Stimulated activated CD4-positive, alpha-beta T cell treated with anti-CD3 and anti-CD28 coated beads, Interleukin-15, amount 100 ng/mL, for 1 hour (primary cell): ENCODE data around the gene MUC20.

ENCODE experiments used
- DNase-seq, 2 donors: peaks; one replicate each; pipeline ENCODE4 v3.0.0-alpha.2; 2020; ENCODE audit warnings: low read depth in 1 of 2, low spot score in 1 of 2

Gene MUC20

GRCh38 chr3:195754141-195754540, 33.4 kb downstream of the MUC20 start:
- DNase-seq = no peak

- no peak for DNase-seq
Measured at GRCh38 chr3:195754906-195755305, 34.1 kb downstream of the MUC20 start.

DNA sequence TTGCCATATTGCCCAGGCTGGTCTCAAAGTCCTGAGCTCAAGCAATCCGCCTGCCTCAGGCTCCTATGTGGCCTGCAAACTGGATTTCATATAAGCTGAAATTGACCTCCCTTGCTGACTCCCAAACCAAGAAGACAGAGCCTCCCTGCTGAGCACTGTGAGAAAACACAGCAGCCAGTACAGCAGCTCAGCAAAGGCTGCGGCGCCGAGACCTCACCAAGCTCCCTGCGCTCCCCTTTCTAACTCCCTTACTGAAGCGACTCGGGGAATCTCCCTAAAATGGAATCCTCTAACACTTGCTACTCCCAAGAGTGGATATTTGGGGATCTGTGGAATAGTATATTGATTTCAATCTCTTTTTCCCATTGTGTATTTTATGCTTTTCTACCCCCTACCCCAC, 34.6 kb downstream of the MUC20 start:
- DNase-seq = no peak

DNA sequence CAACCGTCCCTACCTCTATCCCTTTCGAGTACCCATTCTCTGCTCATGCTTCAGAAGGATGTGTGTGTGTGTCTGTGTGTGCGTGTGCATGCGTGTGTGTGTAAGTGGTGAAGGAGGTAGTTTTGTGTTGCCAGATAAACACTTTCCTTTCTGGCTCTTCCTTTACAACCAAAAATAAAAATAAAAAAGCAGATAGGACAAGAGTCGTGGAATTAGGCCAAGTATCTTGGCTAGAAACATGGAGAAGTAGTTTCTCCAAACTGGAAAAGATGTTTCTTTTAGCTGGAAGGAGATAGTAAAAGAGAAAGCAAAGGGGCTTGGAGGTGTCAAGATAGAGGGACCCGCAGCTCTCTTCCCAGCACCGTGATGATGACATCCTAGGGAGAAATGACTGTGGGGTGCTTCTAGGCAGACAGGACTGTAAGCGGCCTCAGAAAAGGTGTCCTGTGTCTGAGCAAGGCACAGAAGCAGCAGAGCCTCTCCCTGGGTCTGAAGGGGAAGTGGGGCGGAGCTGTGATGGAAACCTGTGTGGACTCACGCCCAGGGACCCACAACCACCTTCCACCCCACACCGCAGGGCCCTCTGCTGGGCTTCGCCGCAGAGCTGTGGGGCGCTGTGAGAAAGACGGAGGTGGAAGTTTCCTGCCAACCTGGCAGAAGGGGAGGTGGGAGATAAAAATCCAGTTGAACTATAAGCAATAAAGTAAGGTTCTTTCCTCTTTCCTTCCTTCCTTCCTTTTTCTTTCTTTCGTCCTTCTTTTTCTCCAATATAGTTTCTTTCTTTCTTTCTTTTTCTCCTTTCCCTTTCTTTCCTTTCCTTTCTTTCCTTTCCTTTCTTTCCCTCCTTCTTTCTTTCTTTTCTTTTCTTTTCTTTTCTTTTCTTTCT, 35.3 kb downstream of the MUC20 start:
- no peak for DNase-seq

DNA sequence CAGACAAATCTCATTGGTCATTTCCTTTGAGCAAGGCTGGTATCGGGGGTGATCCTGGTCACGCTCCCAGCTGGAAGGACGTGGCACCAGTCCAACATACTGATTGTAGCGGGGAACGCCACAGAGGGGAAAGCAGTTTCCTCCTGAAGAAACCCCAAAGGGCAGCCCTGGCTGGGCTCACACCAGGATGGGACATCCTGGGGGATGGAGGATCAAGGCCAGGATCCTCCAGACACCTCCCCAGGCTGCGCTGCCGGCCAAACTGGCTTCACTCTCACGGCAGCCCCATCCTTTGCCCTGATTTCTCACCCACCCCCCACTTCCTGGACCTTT, 36.6 kb downstream of the MUC20 start:
- no peak for DNase-seq

- no peak for DNase-seq
Measured at GRCh38 chr3:195757827-195758226, 37.0 kb downstream of the MUC20 start.

DNA sequence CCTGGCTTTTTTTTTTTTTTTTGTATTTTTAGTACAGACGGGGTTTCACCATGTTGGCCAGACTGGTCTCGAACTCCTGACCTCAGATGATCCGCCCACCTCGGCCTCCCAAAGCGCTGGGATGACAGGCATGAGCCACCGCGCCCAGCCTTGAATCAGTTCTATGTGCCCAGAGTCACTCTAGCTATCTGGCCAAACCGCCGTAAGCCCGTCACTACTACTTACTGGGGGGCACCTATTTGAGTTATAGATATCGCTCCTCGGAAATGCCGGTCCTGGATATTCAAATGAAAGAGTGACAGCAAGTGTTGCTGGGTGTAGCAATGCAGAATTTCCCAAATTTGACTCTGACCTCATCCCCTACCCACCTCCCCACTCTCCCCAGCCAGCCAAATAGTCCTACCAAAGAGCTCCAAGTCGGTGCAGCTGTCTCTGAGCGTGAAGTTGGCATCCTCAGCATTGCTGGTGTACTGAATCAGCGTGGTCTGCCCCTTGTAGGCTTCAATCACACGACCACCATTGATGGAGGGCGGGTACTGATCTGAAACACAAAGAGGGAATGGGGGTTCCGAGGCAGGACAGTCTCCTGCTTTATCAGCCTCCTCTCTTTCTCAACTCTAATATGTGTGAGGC, 38.1 kb downstream of the MUC20 start:
- DNase-seq = no peak

DNA sequence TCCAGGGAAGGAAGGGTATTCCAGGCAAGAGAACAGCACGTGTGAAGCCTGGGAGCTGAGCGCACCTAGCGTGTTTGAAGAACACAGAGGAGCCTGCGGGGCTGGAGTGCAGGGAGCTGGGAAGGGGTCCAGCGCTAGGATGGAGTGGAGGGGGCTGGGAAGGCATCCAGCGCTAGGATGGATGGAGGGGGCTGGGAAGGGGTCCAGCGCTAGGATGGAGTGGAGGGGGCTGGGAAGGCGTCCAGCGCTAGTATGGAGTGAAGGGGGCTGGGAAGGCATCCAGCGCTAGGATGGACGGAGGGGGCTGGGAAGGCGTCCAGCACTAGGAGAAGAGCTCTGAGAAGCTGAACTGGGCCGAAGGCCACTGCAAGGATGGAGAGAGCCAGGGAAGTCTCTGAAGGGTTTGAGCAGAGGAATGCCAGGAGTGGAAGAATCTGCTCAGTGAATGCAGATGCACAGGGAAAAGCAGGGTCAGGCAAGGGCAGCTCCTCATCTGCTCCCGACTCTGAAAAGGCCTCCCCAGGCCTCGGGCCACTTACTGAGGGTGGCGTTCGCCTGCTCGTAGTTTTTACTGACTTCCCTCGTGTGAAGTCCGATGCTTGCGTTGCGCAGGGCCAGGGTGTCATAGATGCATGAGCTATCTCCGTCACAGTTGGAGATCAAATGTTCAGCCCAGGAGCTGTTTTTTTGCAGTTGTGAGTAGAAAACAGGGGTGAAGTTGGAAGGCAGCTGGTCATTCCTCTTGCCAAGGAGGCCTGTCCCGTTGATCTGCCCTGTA, 39.8 kb downstream of the MUC20 start:
- DNase-seq = no peak

GRCh38 chr3:195761123-195761566, 40.4 kb downstream of the MUC20 start:
- no peak for DNase-seq

GRCh38 chr3:195761567-195762248, 40.9 kb downstream of the MUC20 start:
- no peak for DNase-seq

DNA sequence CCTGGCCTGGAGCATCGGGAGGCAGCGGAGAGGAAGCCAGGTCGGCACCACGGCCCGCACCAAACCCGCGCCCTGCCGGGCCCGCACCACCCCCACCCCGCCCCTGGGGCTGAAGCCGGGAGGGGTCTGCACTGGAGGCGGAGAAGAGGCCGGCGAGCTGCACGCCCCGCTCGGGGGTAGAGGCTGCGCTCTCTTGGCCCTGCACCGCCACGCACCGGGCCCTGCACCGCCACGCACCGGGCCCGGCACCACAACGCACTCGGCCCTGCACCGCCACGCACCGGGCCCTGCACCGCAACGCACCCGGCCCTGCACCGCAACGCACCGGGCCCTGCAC, 41.4 kb downstream of the MUC20 start:
- no peak for DNase-seq

DNA sequence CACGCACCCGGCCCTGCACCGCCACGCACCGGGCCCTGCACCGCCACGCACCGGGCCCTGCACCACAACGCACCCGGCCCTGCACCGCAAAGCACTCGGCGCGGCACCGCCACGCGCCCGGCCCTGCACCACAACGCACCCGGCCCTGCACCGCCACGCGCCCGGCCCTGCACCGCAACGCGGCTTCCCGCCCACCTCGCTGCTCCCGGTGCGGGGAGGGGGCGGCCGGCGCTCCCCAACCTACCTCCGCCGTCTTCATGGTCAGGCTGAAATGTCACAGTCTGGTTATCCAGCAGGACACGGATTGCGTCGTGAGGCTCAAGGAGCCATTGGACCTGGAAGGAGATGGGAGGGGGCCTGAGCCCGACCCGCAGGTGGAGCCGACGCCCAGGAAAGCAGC, 41.8 kb downstream of the MUC20 start:
- no peak for DNase-seq

- no peak for DNase-seq
Measured at GRCh38 chr3:195763076-195763830, 42.5 kb downstream of the MUC20 start.

- no peak for DNase-seq
Measured at GRCh38 chr3:195763843-195764825, 43.4 kb downstream of the MUC20 start.

- no peak for DNase-seq
Measured at GRCh38 chr3:195764961-195765706, 44.4 kb downstream of the MUC20 start.

DNA sequence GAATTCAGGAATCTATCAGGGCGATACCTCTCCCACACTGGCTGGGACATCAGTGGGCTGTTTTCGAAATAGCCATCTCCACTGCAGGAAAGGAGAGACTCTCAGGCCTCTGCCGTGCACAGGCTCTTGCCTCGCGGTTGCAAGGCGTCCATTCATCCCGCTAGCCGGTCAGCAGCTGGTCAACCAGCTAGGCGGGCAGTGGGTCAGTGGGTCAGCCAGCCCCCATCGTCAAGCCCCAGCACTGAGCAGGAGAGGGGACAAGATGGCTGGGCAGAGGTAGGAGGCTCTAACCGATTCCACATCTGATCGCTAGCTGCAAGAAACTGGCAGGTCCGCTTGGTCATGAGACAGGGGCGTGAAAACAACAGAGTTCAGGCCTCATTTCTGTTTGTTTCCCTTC, 45.9 kb downstream of the MUC20 start:
- no peak for DNase-seq

DNA sequence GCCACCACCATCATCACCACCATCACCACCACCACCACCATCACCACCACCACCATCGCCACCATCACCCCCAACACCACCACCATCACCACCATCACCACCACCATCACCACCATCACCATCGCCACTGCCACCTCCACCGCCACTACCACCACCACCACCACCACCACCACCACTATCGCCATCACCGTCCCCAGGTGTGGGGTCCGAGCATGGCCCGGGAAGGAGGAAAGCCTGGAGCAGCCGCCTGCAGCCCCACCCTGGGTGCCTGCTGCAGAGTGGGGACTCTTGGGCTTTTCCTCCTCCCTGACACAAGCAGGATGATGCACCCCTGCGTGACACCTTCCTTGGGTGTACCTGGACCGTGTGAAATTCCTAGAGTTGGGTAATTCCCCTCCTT, 47.0 kb downstream of the MUC20 start:
- no peak for DNase-seq

- no peak for DNase-seq
Measured at GRCh38 chr3:195768414-195768813, 47.6 kb downstream of the MUC20 start.

- DNase-seq = no peak
Measured at GRCh38 chr3:195768831-195769303, 48.1 kb downstream of the MUC20 start.
